Stimulated activated CD4-positive, alpha-beta T cell treated with anti-CD3 and anti-CD28 coated beads, Interleukin-12 subunit alpha, Interleukin-12 subunit beta, amount 100 ng/mL, for 48 hours (primary cell): ENCODE measurements around the gene RIN2.

Experiments used
- DNase-seq, 3 donors: peaks; one replicate each; pipeline ENCODE4 v3.0.0-alpha.2; 2020; ENCODE audit warnings: low read depth in 2 of 3, low spot score in 1 of 3

The RIN2 gene

GRCh38 chr20:19758133-19758500 is at the start of gene RIN2:
Gene RIN2, plus strand, starts transcription at chr20:19758258. Its CDS starts 131,344 bp downstream, at chr20:19889602.
- no peak for DNase-seq

GRCh38 chr20:19709635-19710335 is 48.3 kb upstream of the RIN2 start:
- DNase-seq, result no peak

GRCh38 chr20:19710336-19711120 is 47.5 kb upstream of the RIN2 start:
- no peak for DNase-seq

GRCh38 chr20:19711126-19711525 is 46.9 kb upstream of the RIN2 start:
- DNase-seq, result no peak

GRCh38 chr20:19712721-19713260 is 45.3 kb upstream of the RIN2 start:
- no peak for DNase-seq

GRCh38 chr20:19713822-19714578 is 44.1 kb upstream of the RIN2 start:
- no peak for DNase-seq

- no peak for DNase-seq
These were observed 43.5 kb upstream of the RIN2 start for GRCh38 chr20:19714579-19714840.

- DNase-seq, result no peak
These were observed 42.1 kb upstream of the RIN2 start for GRCh38 chr20:19715986-19716385.

GRCh38 chr20:19718880-19719279 is 39.2 kb upstream of the RIN2 start:
- DNase-seq, result no peak

GRCh38 chr20:19720991-19721390 is 37.1 kb upstream of the RIN2 start:
- DNase-seq, result no peak

- DNase-seq, result no peak
These were observed 35.0 kb upstream of the RIN2 start for GRCh38 chr20:19723051-19723450.

GRCh38 chr20:19723813-19724430 is 34.1 kb upstream of the RIN2 start:
- no peak for DNase-seq

- DNase-seq, result no peak
These were observed 32.7 kb upstream of the RIN2 start for GRCh38 chr20:19725373-19725772.

- no peak for DNase-seq
These were observed 32.1 kb upstream of the RIN2 start for GRCh38 chr20:19725814-19726525.

- DNase-seq, result no peak
These were observed 30.7 kb upstream of the RIN2 start for GRCh38 chr20:19727251-19727847.

- DNase-seq, result no peak
These were observed 28.4 kb upstream of the RIN2 start for GRCh38 chr20:19729672-19730071.

- DNase-seq, result no peak
These were observed 27.4 kb upstream of the RIN2 start for GRCh38 chr20:19730706-19731105.

- no peak for DNase-seq
These were observed 23.2 kb upstream of the RIN2 start for GRCh38 chr20:19734811-19735210.

GRCh38 chr20:19735446-19735845 is 22.6 kb upstream of the RIN2 start:
- no peak for DNase-seq

- DNase-seq, result peak in 1 of 3 donors; percentile 15
These were observed 21.0 kb upstream of the RIN2 start for GRCh38 chr20:19737025-19737424.
